GM18867 (cell line): Measurements from ENCODE around the gene PRR15L.

ENCODE experiments used
- ATAC-seq: cut with Tn5 transposase; IDR thresholded peaks from one replicate; pipeline ENCODE4 v1.9.1; 2021; ENCODE audit warnings: mild to moderate bottlenecking, moderate library complexity; ENCODE audit not compliant: unreplicated experiment

Gene PRR15L

GRCh38 chr17:47907932-47908562 lies 49.6 kb downstream of the PRR15L start:
- ATAC-seq = no peak

GRCh38 chr17:47906443-47906842 lies 51.2 kb downstream of the PRR15L start:
- no peak for ATAC-seq

- no peak for ATAC-seq
Measured at GRCh38 chr17:47905221-47905733, 52.4 kb downstream of the PRR15L start.

GRCh38 chr17:47902039-47902744 lies 55.5 kb downstream of the PRR15L start:
- no peak for ATAC-seq
